ENCODE data around the gene GADD45GIP1.

GADD45GIP1 gene

DNA sequence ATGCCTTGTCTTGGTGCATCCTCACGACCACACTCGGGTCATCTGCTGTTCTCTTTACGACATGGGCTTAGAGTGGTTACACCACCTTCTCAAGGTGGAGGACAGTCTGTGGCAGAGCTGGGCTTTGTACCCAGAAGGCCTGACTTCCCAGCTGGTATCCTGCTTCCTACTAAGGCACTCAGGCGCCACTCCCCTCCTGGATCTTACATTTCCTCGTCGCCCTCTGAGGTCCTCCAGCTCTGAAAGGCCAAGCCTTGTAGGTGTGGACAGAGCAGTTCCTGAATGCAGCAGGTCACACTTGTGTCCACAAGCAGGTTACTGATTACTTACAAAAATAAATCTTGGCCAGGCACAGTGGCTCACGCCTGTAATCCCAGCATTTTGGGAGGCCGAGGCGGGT, 49.9 kb downstream of the GADD45GIP1 start:
- H3K4me3 ChIP-seq (ENCODE audit: low read depth, low read length) = no peak overlapping the region
- TF ChIP-seq, protein P1, sequence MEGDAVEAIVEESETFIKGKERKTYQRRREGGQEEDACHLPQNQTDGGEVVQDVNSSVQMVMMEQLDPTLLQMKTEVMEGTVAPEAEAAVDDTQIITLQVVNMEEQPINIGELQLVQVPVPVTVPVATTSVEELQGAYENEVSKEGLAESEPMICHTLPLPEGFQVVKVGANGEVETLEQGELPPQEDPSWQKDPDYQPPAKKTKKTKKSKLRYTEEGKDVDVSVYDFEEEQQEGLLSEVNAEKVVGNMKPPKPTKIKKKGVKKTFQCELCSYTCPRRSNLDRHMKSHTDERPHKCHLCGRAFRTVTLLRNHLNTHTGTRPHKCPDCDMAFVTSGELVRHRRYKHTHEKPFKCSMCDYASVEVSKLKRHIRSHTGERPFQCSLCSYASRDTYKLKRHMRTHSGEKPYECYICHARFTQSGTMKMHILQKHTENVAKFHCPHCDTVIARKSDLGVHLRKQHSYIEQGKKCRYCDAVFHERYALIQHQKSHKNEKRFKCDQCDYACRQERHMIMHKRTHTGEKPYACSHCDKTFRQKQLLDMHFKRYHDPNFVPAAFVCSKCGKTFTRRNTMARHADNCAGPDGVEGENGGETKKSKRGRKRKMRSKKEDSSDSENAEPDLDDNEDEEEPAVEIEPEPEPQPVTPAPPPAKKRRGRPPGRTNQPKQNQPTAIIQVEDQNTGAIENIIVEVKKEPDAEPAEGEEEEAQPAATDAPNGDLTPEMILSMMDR (IDR thresholded peaks at IDR 0.05; ENCODE audit: borderline replicate concordance, insufficient read depth, low read depth, low read length) = no peak

Data from GM12875 (cell line).